ENCODE measurements around the gene RGPD8.

DNA sequence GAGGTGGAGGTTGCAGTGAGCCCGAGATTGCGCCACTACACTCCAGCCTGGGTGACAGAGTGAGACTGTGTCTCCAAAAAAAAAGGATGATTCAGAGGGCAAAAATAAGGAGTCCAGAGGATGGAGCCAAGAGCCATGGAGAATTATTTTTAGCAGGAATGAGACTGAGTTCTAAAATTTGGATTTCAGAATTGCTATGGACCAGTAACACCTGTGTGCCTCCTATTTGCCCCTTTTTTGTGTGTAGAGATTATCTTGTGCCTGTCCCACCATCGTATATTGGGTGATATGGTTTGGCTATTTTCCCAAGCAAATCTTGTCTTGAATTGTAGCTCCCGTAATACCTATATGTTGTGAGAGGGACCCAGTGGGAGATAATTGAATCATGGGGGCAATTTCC is 16.4 kb upstream of the RGPD8 start:
- no peak for TF ChIP-seq FOXA1 (IDR thresholded peaks at IDR 0.05)
- TF ChIP-seq JUND (IDR thresholded peaks at IDR 0.05): no peak
- TF ChIP-seq, protein P1, sequence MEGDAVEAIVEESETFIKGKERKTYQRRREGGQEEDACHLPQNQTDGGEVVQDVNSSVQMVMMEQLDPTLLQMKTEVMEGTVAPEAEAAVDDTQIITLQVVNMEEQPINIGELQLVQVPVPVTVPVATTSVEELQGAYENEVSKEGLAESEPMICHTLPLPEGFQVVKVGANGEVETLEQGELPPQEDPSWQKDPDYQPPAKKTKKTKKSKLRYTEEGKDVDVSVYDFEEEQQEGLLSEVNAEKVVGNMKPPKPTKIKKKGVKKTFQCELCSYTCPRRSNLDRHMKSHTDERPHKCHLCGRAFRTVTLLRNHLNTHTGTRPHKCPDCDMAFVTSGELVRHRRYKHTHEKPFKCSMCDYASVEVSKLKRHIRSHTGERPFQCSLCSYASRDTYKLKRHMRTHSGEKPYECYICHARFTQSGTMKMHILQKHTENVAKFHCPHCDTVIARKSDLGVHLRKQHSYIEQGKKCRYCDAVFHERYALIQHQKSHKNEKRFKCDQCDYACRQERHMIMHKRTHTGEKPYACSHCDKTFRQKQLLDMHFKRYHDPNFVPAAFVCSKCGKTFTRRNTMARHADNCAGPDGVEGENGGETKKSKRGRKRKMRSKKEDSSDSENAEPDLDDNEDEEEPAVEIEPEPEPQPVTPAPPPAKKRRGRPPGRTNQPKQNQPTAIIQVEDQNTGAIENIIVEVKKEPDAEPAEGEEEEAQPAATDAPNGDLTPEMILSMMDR (IDR thresholded peaks at IDR 0.05; ENCODE audit: low read depth, low read length, missing input control): no peak
- TF ChIP-seq, protein P2, sequence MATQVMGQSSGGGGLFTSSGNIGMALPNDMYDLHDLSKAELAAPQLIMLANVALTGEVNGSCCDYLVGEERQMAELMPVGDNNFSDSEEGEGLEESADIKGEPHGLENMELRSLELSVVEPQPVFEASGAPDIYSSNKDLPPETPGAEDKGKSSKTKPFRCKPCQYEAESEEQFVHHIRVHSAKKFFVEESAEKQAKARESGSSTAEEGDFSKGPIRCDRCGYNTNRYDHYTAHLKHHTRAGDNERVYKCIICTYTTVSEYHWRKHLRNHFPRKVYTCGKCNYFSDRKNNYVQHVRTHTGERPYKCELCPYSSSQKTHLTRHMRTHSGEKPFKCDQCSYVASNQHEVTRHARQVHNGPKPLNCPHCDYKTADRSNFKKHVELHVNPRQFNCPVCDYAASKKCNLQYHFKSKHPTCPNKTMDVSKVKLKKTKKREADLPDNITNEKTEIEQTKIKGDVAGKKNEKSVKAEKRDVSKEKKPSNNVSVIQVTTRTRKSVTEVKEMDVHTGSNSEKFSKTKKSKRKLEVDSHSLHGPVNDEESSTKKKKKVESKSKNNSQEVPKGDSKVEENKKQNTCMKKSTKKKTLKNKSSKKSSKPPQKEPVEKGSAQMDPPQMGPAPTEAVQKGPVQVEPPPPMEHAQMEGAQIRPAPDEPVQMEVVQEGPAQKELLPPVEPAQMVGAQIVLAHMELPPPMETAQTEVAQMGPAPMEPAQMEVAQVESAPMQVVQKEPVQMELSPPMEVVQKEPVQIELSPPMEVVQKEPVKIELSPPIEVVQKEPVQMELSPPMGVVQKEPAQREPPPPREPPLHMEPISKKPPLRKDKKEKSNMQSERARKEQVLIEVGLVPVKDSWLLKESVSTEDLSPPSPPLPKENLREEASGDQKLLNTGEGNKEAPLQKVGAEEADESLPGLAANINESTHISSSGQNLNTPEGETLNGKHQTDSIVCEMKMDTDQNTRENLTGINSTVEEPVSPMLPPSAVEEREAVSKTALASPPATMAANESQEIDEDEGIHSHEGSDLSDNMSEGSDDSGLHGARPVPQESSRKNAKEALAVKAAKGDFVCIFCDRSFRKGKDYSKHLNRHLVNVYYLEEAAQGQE (IDR thresholded peaks at IDR 0.05): no peak
- no peak for TF ChIP-seq HNF4G (IDR thresholded peaks at IDR 0.05)
- TF ChIP-seq YY1 (IDR thresholded peaks at IDR 0.05): no peak

Measured in liver (tissue), 3 donors.